CD4-positive, alpha-beta T cell treated with Interleukin-1 beta for 1 hour (primary cell): ENCODE measurements around the gene RUFY1.
A peak's percentile ranks its signal among the peaks of the same experiment; 100 is the strongest.
"Not testable (repeated sequence)": the region's sequence is repeated elsewhere in the genome, so short reads cannot be mapped to it uniquely, and the experiment has no call there.

Source experiments
- DNase-seq, 2 donors: peaks; one replicate each; pipeline ENCODE4 v3.0.0-alpha.2; 2020 to 2022

RUFY1 gene

GRCh38 chr5:179623906-179624741 lies 73.8 kb downstream of the RUFY1 start:
- peak in 1 of 2 donors; percentile 64 for DNase-seq

- no peak for DNase-seq
Observed at GRCh38 chr5:179624841-179625271, 74.5 kb downstream of the RUFY1 start.

- not testable (repeated sequence) for DNase-seq
Observed at GRCh38 chr5:179633501-179634369, 83.4 kb downstream of the RUFY1 start.

- DNase-seq, result not testable (repeated sequence)
Observed at GRCh38 chr5:179634370-179635172, 84.2 kb downstream of the RUFY1 start.

GRCh38 chr5:179639296-179639695 lies 88.9 kb downstream of the RUFY1 start:
- not testable (repeated sequence) for DNase-seq

- DNase-seq, result not testable (repeated sequence)
Observed at GRCh38 chr5:179641745-179642144, 91.4 kb downstream of the RUFY1 start.

GRCh38 chr5:179642626-179643025 lies 92.3 kb downstream of the RUFY1 start:
- not testable (repeated sequence) for DNase-seq

GRCh38 chr5:179643141-179643920 lies 93.0 kb downstream of the RUFY1 start:
- DNase-seq, result not testable (repeated sequence)

- not testable (repeated sequence) for DNase-seq
Observed at GRCh38 chr5:179644766-179645165, 94.4 kb downstream of the RUFY1 start.

GRCh38 chr5:179648410-179648809 lies 98.1 kb downstream of the RUFY1 start:
- no peak for DNase-seq

- DNase-seq, result not testable (repeated sequence)
Observed at GRCh38 chr5:179649166-179649703, 98.9 kb downstream of the RUFY1 start.

GRCh38 chr5:179650245-179650644 lies 99.9 kb downstream of the RUFY1 start:
- DNase-seq, result not testable (repeated sequence)

GRCh38 chr5:179653135-179653534 lies 102.8 kb downstream of the RUFY1 start:
- DNase-seq, result not testable (repeated sequence)

- not testable (repeated sequence) for DNase-seq
Observed at GRCh38 chr5:179657302-179658178, 107.2 kb downstream of the RUFY1 start.

- DNase-seq, result not testable (repeated sequence)
Observed at GRCh38 chr5:179658179-179658856, 108.0 kb downstream of the RUFY1 start.
